C1 segment of cervical spinal cord (tissue), 14 donors: ENCODE measurements around the gene NDUFS6.

Experiments used
- DNase-seq, 14 donors: peaks; one replicate each; lab custom pipeline; 2025; lab: John Stamatoyannopoulos, UW

The NDUFS6 gene

GRCh38 chr5:1850324-1851154 is 49.3 kb downstream of the NDUFS6 start:
- DNase-seq = no peak

- no peak for DNase-seq
These were observed 50.2 kb downstream of the NDUFS6 start for GRCh38 chr5:1851290-1851934.

DNA sequence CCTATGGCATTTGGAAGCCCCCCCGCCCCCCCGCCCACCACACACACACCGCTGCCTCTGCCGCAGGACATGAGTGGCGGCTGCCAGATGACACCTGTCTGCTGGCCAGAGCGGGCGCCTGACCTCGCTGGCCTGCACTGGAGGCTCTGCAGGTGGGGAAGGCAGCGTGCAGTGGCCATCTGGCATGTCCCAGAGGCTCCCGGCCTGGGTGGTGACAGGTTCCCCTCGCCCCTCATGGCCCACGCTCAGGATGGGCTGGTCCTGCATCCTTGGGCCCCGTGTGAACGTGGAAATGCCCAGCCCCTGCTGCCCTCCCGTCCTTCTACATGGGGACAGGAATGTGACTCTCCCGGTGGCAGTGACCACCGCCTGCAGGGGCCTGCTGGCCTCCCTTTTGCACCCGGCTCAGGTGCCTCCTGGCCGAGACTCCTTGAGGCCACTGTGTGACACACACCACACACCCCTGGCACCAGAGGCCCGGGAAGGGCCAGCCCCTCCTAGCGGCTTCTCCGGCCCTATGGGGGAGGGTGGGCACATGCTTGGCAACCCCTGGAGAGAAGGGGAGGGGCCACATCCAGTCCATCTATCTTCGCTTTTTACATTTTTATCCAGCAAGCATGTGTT is 51.2 kb downstream of the NDUFS6 start:
- no peak for DNase-seq

DNA sequence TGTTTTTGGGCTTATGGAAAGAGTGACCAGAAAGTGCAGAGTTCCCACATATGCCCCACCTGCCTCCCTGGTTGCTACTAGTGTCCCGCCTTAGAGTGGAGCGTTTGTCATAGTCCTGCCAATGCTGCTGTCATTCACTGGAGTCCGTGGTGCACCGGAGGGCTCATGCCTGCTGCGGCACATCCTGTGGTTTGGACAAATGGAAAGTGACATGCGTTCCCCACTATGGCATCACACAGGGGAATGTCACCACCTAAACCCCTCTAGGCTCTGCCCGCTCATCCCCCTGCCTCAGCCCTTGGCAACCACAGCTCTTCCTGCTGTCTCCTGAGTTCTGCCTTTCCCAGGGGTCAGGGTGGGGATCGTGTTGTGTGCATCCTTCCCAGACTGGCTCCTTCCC is 52.3 kb downstream of the NDUFS6 start:
- DNase-seq = no peak

- DNase-seq = no peak
These were observed 53.9 kb downstream of the NDUFS6 start for GRCh38 chr5:1855075-1855474.

DNA sequence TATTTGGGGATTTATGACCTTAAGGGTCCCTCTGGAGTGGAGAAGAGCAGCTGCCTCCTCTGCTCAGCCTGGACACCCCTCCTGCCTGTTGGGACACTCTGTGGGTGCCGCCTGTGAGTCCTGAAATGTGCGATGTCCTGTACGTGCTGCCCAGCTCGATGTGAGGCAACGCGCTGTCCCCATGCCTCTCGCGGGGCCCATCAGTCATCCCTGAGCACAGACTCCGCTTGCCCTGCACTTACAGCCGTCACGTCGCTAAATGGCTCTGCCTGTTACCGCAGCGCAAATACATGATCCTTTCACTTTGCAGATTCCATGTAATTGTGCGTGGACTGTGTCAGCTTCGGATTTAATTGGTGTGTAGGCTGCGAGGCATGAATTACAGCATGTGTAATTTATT is 54.4 kb downstream of the NDUFS6 start:
- no peak for DNase-seq

DNA sequence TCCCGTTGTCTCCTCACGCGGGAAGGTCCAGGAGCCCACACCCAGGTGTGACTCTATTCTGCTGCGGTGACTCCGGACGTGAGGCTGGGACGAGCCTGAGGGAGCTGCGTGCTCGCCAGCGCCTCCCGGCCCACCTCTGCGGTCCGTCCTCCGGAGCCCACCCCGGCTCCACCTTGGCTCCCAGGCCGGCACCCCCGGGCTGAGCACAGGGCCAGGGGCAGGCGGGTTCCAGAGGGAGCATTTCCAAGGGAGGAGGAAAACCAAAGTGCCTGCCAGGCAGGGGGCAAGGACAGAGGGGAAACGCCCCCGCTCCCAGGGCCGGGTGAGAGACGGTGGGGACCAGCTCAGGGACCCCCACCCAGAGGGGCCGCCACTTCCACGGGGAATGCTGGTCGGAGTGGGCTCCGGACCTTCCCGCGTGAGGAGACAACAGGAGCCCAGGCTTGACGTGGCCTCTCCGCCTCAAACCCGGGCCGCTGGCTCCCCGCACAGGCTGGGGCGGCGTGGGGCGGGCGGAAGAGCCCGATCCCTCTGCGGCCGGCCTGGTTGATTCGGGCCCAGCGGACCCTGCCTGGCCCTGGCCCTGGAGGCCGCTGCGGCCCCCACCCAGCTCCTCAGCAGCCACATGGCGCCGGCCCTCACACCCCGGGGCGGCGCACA is 55.5 kb downstream of the NDUFS6 start:
- no peak for DNase-seq

DNA sequence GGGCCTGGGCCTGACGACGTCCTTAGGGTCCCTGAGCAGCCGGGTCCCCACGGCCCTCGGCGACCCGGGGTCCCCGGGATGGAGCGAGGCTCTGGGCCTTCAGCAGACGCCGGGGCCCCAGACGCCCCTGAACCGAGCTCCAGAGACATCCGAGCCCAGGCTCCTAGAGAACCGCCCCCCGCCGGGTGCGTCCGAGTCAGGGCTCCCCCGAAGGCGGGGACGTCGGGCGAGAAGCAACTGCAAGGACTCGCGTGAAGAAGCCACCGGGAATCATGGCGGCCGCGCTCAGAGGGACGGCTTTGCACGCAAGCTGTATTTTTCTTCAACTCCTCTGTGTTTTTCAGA is 56.0 kb downstream of the NDUFS6 start:
- no peak for DNase-seq

DNA sequence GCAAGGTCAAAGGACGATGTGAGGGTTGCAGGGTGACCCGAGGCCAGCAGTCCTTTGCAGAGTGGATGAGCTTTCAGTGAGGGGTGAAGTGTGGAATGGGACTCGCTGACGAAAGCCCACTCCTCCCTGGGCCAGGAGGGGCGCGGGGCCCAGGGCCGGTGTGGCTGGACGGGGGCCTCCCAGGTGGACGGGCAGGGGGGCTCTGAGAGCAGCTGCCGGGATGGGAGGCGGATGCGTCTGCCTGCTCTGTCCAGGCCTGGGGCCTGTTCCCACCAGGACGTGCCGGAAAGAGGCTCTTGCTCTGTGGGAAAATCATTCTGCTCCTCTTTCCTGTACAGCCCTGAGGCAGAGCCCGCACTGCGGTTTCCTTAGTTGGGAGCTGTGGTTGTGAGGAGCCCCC is 57.2 kb downstream of the NDUFS6 start:
- DNase-seq = no peak

DNA sequence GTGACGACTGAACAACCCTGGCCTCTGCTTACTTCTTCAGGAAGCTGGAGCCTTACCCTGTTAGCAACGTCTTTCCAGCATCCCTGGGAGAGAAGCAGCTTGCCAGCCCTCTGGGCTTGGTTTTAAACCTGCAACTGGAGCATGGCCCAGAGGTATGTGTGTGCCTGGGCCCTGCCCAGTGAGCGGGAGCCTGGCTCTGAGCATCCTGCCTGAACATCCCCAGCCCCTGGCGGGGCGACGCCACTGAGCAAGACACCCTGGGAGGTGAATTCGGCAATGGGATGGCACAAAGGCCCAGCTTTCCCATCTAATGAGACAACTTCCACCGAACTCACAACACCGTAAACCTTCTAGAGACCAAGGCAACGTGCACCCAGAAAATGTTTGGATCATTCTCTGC is 57.9 kb downstream of the NDUFS6 start:
- DNase-seq = no peak

DNA sequence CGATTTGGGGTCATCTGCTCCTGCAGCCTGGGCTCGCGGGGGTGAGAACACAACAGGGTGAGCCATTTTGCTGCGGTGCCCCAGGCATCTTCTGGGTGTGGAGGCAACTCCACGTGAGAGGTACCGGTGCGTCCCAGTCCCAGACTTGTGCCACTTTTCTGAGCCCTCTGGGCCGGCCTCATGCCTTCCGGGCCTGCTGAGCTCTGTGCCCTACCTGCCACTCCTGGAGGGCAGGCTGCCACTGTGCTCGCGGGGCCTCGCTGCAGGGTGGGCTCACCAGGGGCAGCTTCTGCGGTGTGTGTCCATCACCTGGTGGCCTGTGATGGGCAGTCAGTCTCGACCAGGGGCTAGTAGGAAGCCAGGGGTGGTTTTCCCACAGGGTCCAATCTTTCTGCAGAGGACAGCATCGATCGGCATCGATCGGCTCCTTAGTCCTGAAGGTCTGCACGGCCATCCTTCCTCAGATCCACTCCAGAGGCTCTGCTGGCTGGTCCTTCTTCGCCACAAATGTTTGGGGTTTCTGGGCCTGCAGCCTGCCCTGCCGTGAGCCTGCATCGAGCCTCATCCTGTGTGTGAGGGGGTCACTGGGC is 58.9 kb downstream of the NDUFS6 start:
- DNase-seq = no peak

DNA sequence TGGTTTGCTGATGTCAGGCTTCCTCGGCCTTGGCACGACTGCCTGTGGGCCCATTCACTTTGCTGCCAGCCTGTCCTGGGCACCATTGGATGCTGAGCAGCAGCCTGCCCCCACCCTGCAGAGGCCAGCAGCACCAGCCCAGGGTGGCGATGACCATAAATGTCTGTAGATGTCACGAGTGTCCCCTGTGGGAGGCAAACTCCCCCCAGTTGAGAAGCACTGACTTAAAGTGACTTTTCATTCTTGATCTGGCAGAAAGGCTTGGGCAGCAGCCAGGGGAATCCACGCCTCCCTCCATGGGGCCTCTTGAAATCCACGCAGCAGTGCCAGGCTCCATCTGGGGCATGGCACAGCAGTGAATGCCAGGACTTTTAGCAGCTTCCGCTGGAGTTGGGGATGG is 59.7 kb downstream of the NDUFS6 start:
- DNase-seq = peak in 10 of 14 donors; percentile 10 to 50 (median 27)

DNA sequence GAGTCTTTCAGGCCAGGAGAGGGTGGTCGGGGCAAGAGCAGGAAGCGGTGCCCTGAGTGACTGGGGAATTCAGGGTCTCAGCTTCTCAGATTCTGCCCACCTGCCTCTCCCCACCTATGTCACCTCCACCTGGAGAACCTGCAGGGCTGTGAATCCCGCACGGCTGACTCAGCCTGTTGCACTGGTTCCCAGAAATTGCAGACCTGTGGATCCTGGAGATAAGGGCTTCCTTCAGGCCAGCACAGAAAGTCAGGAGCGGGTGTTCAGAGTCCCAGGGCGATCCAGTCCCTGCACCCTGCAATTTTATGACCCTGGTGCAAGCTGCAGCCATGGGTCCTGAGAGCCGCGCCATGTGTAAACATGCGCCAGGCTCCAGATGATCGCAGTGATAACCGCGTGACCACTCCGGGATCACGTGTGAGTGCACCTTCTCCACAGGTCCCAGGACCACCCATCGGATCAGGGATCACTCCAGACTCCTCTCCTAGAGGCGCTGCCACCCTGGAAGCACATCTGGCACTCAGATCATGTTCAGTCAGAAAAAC is 63.8 kb downstream of the NDUFS6 start:
- DNase-seq = no peak

- DNase-seq = no peak
These were observed 64.3 kb downstream of the NDUFS6 start for GRCh38 chr5:1865486-1865885.
